Anterior cingulate cortex (tissue), 58 donors: ENCODE results near the gene CDH13.

Experiments used
- DNase-seq, 58 donors: peaks; one replicate each; lab custom pipeline; 2025; lab: John Stamatoyannopoulos, UW

The CDH13 gene

DNA sequence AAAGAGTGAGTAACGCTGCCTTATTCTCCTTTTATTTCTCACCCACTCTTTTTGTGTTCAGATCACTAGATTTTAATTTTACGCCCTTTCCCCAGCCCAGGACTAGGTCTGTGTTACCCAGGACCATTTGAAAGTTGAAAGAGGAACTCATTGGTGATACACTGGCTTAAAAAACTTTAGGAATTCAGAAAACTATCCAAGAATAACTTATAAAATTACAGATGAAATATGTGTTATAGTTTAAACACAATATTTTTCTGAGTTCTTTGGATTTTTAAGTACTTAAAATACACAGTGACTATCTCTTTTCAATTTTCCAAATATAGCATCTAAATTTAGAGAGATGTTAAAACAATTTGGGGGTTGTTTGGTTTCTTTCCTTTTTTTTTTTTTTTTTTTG is 385.2 kb downstream of the CDH13 start:
- no peak for DNase-seq

DNA sequence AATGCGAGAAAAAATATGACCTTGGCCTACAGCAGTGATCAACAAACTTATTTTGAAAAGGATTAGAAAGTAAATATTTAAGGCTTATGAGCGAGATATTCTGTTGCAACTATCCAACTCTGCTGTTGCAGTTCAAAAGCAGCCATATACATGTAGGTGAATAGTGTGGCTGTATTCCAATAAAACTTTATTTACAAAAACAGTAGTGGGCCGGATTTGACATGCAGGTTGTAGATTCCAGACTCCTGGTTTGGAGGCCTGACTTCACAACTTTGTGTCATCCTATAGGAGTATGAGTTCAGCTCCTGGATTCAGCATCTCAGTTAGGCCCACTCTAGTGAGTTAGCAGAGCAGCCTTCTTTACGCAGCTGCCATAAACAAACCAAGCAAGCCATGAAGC is 386.3 kb downstream of the CDH13 start:
- no peak for DNase-seq

DNA sequence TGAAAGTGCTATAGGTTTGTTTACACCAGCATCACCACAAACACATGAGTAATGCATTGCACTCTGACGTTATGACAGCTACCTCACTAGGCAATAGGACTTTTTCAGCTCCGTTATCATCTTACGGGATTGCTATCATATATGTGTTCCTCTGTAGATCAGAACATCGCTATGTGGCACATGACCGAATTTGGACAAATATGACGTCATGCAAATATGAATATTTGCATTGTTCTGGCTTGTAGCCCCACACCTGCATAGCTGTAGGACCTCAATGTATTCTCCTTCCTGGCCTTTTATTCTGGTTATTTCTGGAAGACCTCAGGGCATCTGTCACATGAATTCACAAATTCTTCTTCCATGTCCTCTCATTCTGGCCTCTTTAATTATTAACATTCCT is 393.2 kb downstream of the CDH13 start:
- DNase-seq, result no peak

DNA sequence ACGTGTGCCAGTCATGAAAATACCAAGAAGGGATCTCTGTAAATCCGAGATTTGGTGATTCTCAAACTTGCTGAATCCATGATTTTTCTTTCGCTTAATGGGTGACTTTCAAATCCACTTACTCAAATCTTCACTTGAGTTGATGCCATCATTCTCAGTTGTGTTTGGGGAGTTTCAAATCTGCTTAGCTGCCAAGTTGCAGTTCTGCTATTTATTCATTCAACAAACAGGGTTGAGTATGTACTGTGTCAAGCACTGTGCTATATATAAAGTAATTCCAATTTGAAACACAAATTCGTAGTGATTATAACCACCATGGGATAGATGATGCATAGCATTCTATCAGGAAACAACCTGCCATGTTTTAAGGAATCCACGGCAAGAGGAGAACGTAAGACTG is 394.3 kb downstream of the CDH13 start:
- no peak for DNase-seq

DNA sequence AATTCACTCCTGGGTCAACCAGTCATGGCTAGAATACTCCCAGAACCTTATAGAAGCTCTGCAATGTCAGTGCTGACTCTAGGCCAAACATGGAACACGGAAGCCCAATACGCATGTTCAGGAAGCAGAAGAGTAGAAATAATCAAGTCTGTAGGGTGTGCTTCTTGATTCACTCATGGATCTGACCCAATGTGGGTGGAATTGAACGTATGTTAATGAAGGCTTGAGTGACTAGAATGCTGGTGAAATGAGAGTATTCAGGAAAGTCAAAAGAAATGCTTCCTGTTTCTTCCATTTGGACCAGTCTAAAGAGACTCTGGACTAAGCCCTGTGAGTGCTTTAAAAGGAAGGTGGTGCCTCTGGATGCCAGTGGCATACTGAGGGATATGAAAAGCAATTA is 395.0 kb downstream of the CDH13 start:
- DNase-seq, result no peak

DNA sequence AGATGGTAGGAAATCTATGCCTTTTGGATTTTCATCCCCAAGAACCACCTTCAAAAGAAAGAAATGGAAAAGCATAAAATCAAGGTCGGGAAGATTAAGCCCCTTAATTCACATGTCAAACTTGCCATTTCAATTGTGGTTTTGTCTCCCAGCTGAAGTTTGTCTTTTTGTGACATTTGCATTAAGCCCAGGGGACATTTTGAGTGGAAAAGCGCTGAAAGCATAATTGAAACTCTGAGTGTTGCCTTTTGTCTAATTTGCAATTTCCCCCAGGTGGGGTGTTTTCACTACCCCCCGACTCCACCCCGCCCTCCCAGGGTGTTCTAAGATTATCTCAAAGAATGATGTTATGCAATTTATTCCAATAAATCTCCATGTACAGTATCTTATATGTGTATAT is 396.2 kb downstream of the CDH13 start:
- no peak for DNase-seq

DNA sequence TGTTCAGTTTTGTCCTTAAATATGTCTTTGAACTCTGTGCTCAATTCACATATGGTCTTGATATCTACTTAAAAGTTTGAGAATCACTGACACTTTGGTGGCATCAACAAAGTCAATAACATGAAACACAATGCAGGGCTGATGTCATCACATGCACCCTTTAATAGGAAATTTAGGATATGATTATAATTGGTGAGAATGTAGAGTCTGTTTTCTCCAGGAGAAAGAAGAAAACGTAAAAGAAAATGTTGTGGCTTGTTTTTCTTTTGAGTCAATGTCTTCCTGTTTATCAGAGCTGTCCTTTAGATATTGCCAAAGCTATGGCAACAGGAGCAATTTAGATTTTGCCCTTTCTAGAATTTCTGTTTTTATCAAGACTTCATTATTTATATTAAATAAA is 396.9 kb downstream of the CDH13 start:
- no peak for DNase-seq

DNA sequence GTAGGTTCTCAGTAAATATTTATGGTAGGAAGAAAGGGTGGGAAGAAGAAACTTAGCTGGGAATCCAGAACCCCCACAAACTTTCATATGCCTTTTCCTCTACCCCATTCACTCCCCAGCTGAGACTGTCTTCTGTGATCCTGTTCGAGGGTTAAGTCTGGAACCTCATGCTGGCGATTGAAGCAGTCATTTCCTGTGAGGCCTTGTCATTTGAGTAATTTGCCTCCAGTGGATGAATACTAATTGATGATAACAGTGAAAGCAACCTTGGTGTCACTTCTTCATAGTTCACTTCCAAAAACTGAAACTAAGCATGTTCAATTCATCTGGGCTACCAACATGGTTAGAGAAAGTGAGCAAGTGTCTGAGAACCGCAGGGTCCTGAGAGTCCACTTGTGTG is 401.2 kb downstream of the CDH13 start:
- no peak for DNase-seq

DNA sequence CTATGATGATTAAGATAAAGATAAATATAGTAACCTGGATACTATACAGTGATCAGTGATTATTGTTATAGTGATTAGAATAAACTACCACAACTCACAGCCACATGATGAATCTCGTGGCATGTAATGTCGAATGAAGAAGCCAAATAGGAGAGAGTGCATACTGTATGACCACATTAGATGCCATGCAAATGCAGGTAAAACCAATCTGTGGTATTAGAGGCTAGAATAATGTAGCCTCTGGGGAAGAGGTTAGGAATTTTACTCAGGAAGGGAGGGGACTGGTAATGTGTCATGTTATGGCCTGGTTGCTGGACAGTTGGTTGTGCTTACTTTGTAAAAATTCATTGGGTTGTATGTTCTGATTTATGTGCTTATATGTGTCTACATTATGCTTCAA is 402.7 kb downstream of the CDH13 start:
- no peak for DNase-seq

DNA sequence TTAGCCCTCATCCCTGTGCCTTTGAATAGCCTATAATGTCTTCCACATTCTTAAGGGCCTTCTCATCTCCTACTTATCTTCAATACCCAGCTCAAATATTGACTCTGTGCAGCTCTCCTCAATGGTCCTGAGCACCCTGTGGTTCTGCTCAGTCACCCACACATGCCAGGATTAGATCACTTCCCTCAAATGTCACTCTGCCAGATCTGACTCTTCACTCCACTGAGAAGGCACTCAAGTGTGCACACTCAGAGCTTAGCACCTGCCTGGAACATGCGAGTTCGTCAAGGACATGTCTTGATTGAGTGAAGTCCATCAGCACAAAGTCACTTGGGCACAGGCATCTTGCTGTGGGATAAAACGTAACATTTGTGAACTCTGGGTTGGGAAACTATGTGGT is 404.8 kb downstream of the CDH13 start:
- no peak for DNase-seq

DNA sequence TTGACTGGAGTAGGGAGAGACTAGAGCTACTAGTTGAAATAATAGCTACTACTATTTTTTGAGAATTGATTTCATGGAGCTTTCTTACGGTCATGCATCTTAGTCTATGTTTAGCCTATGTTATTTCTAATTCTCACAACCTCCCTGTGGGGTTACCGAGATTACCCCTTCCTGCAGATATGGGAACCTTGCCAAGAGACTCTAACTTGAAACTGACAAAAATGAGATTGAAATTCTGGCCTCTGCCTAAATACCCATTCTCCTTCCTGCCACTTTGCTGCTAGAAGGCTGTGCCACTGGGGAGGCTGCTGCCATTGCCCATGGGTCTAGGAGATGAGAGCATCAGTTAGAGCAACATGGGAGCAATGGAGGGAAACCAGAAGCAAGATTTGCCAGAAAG is 410.3 kb downstream of the CDH13 start:
- no peak for DNase-seq

DNA sequence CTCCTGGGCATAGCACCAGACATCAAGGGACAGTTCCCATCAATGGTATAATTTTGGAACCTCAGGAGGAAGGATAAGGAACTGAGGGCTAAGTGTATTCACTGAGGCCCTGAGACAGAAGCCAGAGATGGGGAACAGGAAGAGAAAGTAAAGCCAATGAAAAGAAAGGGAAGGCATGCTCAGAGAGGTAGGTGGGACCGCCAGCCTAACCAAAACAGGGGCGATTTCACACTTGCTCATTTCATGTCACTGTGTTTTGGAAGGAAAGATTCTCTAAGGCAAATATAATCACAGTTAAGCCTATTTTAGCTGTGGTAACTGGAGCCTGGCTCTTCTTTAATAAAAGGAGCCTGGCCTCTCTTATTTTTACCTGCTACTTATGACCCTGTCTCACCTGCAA is 411.1 kb downstream of the CDH13 start:
- no peak for DNase-seq

DNA sequence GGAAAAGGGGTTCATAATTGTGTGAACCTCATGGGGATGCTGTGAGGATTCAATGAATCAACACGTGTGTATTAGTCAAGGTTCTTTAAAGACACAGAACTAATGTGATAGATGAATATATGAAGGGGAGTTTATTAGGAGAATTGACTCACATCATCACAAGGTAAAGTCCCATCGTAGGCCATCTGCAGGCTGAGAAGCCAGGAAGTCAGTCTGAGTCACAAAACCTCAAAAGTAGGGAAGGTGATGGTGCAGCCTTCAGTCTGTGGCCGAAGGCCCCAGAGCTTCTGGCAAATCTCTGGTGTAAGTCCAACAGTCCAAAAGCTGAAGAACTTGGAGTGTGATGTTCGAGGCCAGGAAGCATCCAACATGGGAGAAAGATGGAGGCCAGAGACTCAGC is 413.4 kb downstream of the CDH13 start:
- DNase-seq, result no peak

DNA sequence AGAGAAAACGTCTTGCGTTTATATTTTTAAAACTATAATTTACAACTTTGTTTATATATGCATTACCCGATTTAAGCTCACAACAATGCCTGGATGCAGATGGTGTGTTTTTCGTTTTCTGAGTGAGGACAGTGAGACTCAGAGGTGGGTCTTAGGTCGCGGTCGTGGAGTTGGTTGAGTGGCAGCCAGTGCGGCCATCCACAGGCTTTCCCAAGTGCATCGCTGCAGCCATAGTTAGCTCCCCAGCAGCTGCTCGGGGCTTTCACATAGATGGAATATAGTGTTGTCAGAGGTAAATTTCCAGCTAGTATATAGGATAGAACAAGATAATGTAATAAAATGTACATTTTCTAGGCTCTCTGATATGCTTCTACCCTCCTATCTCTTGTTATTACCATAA is 417.8 kb downstream of the CDH13 start:
- DNase-seq, result no peak

DNA sequence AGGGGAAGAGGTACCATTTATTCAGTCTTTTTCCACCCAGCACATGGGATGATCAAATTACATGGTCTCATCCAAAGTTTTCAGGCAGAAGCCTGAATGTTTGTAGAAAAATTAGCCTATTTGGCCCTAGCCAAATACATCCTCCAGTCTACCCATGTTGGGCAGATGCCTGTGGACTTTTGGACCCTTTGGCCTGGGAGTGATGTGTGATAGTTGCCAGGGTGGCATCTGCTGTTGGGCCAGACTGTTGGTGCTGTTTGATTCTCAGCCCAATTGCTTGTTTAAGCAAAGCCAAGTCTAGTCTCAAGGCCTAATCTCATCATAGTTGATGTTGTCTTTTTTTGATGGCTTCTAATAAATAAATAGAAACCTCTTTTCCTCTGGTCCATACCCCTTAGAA is 419.0 kb downstream of the CDH13 start:
- DNase-seq, result no peak

DNA sequence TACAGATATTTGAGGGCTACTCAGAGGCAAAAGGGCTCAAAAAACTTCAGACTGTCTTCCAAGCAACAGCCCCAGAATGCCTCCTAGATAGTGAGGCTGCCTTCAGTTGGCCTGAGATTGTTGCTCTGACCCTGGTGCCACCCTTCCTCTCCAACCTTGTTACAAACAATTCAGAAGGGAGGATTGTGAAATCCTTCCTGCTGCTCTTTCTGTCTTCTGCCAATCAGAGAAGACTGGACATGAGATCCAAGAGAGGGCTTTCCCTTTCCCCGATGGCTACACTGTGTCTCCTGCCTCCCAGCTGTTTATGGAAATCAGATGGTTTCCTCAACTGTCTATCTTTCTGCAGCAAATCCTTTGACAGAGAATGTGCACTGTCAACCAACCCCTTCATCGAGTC is 419.9 kb downstream of the CDH13 start:
- DNase-seq, result no peak

DNA sequence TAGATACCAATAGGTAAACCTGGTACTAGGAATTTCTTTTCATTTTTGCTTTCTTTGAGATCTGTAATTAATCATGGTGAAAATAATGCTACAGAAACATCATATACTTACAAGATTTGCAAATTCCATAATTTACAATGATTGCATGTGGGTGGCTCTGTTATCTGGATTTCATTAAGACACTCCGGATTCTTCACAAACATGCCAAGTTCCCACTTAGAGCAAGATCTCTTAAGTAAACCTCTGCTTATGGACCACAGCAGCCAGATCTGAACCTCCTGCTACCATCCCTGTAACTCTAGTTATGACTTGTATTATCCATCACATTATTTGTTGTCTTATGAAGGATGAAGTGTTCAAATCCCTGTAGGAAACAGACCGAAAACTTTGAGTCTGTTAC is 424.7 kb downstream of the CDH13 start:
- no peak for DNase-seq

DNA sequence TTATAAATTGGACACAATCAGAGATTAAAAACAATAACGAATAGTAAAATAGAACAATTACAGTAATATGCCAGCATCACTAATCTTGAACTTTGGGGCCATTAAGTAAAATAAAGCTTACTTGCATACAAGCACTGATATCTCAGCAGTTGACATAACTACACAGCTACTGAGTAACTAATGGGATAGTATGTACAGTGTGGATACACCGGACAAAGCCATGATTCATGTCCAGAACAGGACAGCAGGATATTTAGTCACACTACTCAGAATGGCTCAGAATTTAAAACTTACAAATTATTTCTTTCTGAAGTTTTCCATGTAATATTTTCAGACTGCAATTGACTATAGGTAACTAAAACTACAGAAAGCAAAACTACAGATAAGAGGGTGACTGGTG is 427.5 kb downstream of the CDH13 start:
- no peak for DNase-seq

DNA sequence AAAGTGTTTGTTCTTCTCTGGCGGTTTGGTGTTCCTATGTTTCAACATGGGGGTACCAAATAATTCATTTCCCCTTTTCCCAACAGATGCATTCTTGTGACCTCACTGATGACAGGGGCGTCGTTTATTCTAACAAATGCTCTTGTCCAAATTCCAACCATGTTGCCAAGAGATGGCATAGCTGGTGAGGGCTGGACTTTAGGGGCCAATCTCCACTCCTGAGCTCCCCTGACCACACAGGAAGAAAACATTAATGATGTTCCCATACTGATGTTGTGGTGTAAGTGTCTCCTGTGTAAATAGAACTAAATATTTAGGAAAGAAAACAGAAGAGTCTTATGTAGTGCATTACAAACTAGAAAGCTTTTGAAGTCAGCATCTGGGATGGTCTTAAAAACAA is 431.6 kb downstream of the CDH13 start:
- no peak for DNase-seq

DNA sequence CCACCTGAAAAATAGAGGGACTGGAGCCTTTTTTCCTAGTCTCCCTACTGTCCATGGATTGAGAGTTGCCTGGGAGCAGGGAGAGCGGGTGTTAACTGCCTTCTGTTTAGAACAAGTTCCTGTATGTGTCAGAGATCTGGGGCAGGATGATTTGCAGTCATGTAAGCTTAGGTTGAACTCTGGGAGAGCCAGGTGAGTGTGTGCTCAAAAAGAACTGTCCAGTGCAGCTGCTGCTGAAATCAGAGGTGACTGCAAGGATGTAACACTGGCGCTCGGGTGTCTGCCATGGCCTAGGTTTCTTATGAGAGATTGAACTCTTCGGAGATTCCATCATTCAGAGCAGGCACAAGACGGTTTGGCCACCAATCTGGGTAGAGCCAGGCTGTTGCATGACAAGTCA is 432.5 kb downstream of the CDH13 start:
- no peak for DNase-seq

DNA sequence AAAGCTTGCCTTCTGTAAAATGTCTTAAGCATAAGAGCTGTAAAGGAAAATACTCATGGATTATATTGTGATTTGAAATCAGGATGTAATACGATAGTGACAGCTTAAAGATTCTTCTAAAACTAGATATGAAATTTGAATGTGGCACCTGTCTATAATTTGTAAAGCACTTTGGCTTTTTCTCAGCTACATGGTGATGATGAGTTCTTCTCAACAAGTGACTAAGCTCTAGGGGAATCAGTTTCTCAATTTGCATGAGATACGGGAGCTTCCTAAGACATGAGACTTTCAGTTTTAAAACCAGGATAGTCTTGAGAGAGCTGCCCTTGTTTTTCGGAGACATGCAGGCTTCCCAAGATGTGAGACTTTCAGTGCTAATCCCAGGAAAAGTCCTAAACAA is 439.2 kb downstream of the CDH13 start:
- no peak for DNase-seq

DNA sequence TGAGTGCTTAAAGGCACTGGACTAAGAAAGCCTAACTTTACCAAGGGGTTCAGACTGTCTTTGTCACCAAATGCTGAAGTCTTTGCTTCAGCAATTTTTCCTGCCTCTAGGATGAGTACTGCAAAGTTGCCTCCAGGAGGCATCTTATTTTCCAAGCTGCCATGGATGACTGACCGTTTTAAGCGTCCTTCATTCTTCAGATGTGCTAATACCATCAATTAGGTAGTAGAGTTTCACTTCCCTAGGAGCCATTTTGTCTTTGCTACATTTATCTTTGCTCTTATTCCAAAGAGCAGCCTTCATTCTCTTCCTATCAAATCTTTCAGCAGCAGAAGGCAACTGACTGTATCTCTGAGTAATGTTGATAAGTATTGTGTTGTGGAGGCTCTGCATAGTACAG is 440.1 kb downstream of the CDH13 start:
- DNase-seq, result no peak

DNA sequence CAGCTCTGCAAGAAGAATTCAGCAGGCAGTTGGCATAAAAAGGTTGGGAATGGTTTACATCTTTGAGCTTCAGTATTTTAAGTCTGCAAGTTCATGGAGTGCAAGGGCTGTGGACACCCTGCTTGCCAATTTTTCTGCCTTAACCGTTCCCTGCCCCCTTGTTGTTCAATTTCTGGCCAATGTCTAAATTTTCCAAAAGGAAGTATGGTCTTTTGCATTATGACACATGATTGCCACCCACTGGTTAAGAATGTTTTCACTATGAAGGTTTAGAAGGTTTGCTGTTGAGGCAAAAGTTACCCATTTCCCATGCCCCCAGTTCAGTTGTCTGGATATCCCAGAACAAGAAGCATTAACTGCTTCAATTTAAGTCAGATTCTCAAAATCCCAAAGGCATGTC is 441.9 kb downstream of the CDH13 start:
- DNase-seq, result peak in 1 of 58 donors; percentile 1
